ENCODE measurements around the gene CPNE6. TPM values are rescaled to one million over a fixed set of nuclear protein-coding genes. Genes with fewer than 3 reads are reported as not detected.

The CPNE6 gene
- total and polyA plus RNA-seq, 2 of the 13 experiments (the other 11 are each of a cell fraction or from before 2014, with no cell fraction given), result not detected

DNA sequence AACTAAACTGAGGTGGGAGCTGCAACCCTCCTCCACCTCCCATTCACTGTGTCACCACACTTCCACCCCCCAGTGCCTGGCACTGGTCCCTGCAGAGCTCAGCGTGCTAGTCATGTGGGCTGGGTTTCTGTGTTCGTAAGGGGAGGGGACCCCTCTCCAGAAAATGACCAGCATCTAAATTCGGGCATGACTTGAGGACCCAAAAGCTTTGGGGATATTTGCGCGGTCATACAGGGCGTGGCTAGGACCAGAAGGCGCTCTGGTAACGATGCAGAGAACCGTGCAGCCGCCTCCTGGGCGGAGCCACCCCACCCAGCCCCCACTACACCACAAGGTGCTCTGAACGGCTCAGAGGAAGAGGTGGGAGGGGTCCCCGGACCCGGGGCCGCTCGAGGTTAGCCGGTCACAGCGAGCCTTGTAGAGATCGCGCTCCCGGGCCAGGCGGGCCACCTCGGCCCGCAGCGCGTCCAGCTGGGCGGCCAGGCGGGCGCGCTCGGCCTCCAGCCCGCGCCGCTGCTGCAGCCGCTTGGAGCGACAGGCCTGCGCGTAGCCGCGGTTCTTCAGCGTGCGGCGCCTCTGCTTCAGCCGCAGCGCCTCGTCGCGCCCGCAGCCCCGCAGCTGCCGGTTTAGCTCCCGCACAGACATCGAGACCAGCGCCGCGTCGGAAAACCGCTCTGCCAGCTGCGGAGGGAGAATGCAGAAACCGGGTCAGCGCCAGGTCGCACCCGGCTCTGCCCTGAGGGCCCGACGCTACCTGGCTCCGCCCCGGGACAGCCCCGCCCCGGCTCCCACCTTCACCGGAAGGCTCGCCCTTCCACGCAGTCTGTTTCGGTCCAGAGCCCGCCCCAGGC is 9.8 kb downstream of the CPNE6 start (continued):
- TF ChIP-seq, protein P1, sequence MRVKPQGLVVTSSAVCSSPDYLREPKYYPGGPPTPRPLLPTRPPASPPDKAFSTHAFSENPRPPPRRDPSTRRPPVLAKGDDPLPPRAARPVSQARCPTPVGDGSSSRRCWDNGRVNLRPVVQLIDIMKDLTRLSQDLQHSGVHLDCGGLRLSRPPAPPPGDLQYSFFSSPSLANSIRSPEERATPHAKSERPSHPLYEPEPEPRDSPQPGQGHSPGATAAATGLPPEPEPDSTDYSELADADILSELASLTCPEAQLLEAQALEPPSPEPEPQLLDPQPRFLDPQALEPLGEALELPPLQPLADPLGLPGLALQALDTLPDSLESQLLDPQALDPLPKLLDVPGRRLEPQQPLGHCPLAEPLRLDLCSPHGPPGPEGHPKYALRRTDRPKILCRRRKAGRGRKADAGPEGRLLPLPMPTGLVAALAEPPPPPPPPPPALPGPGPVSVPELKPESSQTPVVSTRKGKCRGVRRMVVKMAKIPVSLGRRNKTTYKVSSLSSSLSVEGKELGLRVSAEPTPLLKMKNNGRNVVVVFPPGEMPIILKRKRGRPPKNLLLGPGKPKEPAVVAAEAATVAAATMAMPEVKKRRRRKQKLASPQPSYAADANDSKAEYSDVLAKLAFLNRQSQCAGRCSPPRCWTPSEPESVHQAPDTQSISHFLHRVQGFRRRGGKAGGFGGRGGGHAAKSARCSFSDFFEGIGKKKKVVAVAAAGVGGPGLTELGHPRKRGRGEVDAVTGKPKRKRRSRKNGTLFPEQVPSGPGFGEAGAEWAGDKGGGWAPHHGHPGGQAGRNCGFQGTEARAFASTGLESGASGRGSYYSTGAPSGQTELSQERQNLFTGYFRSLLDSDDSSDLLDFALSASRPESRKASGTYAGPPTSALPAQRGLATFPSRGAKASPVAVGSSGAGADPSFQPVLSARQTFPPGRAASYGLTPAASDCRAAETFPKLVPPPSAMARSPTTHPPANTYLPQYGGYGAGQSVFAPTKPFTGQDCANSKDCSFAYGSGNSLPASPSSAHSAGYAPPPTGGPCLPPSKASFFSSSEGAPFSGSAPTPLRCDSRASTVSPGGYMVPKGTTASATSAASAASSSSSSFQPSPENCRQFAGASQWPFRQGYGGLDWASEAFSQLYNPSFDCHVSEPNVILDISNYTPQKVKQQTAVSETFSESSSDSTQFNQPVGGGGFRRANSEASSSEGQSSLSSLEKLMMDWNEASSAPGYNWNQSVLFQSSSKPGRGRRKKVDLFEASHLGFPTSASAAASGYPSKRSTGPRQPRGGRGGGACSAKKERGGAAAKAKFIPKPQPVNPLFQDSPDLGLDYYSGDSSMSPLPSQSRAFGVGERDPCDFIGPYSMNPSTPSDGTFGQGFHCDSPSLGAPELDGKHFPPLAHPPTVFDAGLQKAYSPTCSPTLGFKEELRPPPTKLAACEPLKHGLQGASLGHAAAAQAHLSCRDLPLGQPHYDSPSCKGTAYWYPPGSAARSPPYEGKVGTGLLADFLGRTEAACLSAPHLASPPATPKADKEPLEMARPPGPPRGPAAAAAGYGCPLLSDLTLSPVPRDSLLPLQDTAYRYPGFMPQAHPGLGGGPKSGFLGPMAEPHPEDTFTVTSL (CRISPR knock-in tag; IDR thresholded peaks at IDR 0.05; ENCODE audit: borderline replicate concordance), result no peak
- TF ChIP-seq ZNF564 (CRISPR knock-in tag; IDR thresholded peaks at IDR 0.05), result peak; percentile 89; the same call in 1 of the 2 replicates
- TF ChIP-seq MAF1 (CRISPR knock-in tag; IDR thresholded peaks at IDR 0.05; ENCODE audit: borderline replicate concordance), result no peak; the same call in 1 of the 2 replicates
- TF ChIP-seq, protein P2, sequence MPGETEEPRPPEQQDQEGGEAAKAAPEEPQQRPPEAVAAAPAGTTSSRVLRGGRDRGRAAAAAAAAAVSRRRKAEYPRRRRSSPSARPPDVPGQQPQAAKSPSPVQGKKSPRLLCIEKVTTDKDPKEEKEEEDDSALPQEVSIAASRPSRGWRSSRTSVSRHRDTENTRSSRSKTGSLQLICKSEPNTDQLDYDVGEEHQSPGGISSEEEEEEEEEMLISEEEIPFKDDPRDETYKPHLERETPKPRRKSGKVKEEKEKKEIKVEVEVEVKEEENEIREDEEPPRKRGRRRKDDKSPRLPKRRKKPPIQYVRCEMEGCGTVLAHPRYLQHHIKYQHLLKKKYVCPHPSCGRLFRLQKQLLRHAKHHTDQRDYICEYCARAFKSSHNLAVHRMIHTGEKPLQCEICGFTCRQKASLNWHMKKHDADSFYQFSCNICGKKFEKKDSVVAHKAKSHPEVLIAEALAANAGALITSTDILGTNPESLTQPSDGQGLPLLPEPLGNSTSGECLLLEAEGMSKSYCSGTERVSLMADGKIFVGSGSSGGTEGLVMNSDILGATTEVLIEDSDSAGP (CRISPR knock-in tag; IDR thresholded peaks at IDR 0.05; ENCODE audit: borderline replicate concordance), result peak; percentile 53
- no peak; the same call in 1 of the 2 replicates for TF ChIP-seq TEAD2 (CRISPR knock-in tag; IDR thresholded peaks at IDR 0.05)
- no peak for TF ChIP-seq TFAP4 (IDR thresholded peaks at IDR 0.05; ENCODE audit: borderline replicate concordance, low read depth)
- 0 out of 2 replicates have a peak, but pooled peaks have one; percentile 57 for TF ChIP-seq ISL2 (CRISPR knock-in tag; IDR thresholded peaks at IDR 0.05)
- TF ChIP-seq ZC3H4 (CRISPR knock-in tag; IDR thresholded peaks at IDR 0.05; ENCODE audit: borderline replicate concordance), result no peak
- TF ChIP-seq, protein P3, sequence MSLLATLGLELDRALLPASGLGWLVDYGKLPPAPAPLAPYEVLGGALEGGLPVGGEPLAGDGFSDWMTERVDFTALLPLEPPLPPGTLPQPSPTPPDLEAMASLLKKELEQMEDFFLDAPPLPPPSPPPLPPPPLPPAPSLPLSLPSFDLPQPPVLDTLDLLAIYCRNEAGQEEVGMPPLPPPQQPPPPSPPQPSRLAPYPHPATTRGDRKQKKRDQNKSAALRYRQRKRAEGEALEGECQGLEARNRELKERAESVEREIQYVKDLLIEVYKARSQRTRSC (CRISPR knock-in tag; IDR thresholded peaks at IDR 0.05; ENCODE audit: low read depth), result no peak
- TF ChIP-seq JDP2 (CRISPR knock-in tag; IDR thresholded peaks at IDR 0.05; ENCODE audit: borderline replicate concordance), result no peak
- no peak for TF ChIP-seq ZKSCAN1 (IDR thresholded peaks at IDR 0.05; ENCODE audit: low read length)
- TF ChIP-seq ZNF12 (CRISPR knock-in tag; IDR thresholded peaks at IDR 0.05), result peak; percentile 49; the same call in 1 of the 2 replicates
- no peak for TF ChIP-seq NFE2 (CRISPR knock-in tag; IDR thresholded peaks at IDR 0.05)
- TF ChIP-seq NFE2L2 (IDR thresholded peaks at IDR 0.05; ENCODE audit: low read length), result no peak; the same call in 1 of the 2 replicates
- no peak for TF ChIP-seq MIXL1 (CRISPR knock-in tag; IDR thresholded peaks at IDR 0.05)
- no peak for TF ChIP-seq ZNF569 (CRISPR knock-in tag; IDR thresholded peaks at IDR 0.05; ENCODE audit: borderline replicate concordance)
- TF ChIP-seq ZNF274 (CRISPR knock-in tag; IDR thresholded peaks at IDR 0.05), result peak; percentile 21; the same call in 1 of the 2 replicates
- peak; percentile 87; the same call in 1 of the 2 replicates for TF ChIP-seq MYPOP (CRISPR knock-in tag; IDR thresholded peaks at IDR 0.05)
- TF ChIP-seq ZNF674 (CRISPR knock-in tag; IDR thresholded peaks at IDR 0.05; ENCODE audit: low read depth), result no peak
- no peak for TF ChIP-seq ZNF160 (CRISPR knock-in tag; IDR thresholded peaks at IDR 0.05)

Measured in HepG2 (cell line).